Endometrial microvascular endothelial cells (primary cell): ENCODE results near the gene PPP1R7. TPM values are rescaled to one million over a fixed set of nuclear protein-coding genes. Genes with fewer than 3 reads are reported as not detected.
"Not testable (repeated sequence)": the region's sequence is repeated elsewhere in the genome, so short reads cannot be mapped to it uniquely, and the experiment has no call there.

Experiments used
- in situ Hi-C: cut with HindIII; loops from 2 replicates; pipeline ENCODE4 v1.10.0; 2017; ENCODE audit warnings: low sequenced_read_pairs, low pct_unique_long_range_greater_than_20kb; ENCODE audit errors: inconsistent ontology term
- total RNA-seq: library from RNA; depleted of rRNA; stranded (reverse); fragments of >200 nt; gene quantifications from one replicate; pipeline ENCODE4 v1.2.3, GENCODE V29; 2015; ENCODE audit errors: inconsistent ontology term

PPP1R7 gene
- total RNA-seq, 1 donor from 2014 or later, result 83.4 TPM

DNA sequence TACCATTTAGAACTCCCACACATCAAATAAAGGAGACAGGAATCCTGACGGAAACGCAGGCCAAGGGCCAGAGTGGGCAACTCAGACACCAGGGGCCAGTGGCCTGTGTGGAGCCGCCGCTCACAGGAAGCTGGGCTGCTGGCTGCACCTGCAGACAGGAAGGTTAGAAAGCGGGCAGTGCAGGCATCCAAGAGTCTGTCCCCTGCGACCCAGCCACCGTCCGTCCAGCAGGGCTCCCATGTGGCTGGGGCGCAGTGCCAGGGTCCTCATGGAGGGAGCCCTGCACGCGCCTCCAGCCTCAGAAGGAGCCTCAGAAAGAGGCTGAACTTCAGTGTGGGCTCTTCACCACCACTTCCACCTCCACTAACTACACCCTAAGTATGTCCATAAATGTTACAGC, 35.7 kb downstream of the PPP1R7 start:
- in situ Hi-C loops, result no loop called here

DNA sequence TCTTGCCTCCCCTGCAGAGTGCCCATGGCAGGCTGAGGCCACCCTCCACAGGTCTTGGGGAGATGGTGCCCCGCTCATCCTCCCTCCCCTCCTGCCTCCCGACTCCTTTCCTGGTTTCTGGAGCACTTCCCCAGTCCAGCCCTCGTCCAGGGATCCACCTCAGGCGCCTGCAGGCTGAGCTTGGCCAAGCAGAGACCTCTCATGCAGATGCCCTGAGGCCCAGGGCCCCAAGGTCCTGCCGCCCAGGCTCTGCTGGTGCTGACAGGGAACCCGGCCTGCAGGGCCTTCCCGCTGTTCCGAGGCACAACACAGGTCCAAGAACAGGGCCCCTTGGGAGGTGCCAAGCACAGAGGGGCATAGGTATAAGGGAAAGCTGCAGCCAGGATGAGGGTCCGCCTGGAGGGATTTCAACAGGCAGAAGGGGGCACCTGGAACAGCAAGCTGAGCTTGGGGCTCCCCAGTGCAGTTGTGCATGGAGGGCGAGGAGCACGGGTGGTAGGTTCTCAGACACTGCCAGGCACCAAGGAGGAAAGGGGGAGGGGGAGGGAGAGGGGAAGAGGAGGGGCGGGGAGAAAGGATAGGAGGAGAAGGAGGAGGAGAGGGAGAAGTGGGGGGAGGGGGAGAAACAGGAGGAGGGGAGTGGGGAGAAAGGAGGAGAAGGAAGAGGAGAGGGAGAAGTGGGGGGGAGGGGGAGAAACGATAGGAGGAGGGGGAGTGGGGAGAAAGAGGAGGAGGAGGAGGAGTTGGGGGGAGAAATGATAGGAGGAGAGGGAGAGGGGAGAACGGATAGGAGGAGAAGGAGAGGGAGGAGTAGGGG, 37.0 kb downstream of the PPP1R7 start:
- in situ Hi-C loops, result no loop called here

DNA sequence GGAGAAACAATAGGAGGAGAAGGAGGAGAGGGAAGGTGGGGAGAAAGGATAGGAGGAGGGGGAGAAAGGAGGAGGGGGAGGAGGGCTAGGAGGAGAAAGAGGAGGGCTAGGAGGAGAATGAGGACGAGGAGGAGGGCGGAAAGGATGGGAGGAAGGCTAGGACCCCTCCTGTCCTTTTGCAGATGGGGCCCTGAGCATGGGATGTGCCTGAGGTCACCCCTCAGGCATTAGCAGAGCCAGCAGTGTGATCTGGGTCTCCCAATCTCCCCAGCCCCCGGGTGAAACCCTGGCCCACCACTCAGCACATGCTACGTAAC, 37.6 kb downstream of the PPP1R7 start:
- in situ Hi-C loops, result no loop called here

DNA sequence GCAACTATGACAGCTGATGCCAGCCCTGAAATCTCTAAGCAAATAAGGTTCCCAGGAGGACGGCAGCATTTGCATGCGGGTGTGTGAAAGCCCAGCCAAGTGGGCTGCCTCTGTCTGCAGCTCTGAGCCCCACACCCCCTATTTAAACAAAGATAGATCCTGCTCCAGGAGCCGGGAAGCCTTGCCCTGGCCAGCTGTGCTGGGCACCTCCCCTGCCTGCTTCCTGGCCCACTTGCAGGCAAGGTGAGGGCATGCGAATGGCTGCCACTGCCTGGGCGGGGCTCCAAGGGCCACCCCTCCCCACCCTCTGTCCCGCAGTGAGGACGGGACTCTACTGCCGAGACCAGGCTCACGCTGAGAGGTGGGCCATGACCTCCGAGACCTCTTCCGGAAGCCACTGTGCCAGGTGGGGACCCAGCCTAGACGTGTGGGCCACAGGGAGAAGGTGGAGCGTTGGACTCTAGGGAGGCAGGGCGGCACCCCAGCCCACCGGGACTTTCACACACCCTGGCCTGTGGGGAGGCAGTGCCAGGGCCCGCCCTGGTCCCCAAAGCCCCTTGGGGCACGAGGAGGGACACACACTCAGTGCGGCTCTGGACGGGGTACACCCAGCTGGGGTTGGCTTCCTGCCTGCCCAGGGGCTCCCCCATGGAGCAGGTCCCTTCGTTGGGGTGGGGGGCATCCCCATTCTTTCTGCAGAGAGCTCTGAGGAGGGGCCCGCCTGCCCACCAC, 38.3 kb downstream of the PPP1R7 start, which contains the start of gene ANO7:
TSS of gene ANO7 (plus strand) at position 317 of the 732 bp plus-strand sequence. CDS start 1,387 bp downstream, outside the sequence.
- in situ Hi-C loops, result no loop called here

DNA sequence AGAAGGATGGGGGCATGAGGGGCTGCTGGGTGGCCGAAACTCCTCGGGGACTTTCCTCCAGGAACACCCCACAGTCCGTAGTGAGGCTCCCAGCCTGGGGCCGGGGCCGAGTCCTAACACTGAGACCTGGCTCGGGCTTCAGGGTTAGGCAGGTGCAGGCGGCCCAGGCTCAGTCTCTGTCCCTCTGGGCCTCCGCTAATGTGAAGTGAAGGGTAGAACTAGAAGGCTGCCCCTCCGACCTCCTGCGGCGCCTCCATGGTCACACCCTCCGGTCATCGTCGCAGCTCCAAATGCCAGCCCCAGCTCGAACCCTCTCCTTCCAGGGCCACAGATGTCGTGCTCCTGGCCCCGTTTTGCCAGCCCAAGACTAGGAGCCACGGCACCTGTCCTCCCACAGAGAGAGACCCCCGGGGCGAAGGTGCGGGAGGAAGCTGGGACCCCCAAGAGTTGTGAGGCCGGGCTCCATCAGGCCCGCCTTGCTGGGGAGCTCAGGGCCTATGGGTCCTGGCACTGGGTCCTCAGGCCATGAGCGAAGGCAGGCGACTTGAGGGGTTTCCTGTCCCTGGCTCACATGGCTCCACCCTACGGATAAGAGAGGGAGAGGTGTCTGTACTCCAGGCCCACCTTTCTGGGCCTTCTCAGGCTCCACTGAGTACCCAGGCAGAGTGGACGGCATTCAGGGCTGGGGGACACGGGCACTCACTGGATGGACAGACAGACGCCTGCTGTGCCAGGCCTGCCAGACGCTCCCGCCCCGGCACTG, 39.0 kb downstream of the PPP1R7 start:
- in situ Hi-C loops, result no loop called here

DNA sequence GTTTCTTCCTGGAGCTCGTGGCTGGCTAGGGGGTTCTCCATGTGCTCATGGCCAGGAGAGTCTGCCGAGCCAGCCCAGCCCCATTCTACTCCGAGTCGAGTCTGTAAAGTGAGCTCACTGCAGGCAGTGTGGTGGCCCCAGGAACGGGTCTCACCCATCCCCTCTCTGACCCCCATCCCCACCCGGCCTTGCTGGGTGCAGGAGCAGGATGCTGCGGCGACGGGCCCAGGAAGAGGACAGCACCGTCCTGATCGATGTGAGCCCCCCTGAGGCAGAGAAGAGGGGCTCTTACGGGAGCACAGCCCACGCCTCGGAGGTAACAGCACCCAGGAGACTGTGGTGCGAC, 39.6 kb downstream of the PPP1R7 start:
- in situ Hi-C loops, result no loop called here

DNA sequence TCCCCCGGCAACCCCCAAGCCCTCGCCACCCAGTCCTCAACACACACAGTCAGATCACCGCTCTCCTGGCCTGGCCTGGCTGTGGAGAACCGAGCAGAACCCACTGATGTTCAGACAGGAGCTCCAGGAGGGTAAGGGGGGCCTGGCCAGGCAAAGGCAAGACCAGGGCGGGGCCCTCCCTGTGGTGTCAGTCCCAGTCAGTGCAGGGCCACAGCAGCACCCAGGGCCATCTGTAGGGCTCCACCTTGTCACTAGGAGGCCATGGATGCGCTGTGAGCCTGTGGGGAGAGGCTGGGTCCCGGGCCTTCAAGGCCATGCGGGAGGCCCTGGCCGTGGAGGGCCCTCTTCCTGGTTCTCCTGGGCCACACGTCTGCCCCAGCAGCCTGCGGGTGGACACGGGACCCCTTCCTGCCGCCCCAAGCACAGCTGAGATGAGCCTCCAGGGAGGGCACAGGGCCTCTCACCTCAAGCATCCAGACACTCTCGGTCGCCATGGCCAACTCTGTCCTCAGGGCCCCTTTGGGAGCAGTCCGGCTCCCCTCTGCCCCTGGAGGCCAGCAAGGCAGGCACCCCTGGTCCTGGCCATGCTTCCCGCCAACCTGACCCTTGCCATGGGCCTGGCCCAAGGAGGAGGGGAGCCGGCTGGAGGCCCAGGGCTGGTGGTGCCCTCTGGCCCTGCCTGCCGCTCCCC, 40.2 kb downstream of the PPP1R7 start:
- in situ Hi-C loops, result no loop called here

DNA sequence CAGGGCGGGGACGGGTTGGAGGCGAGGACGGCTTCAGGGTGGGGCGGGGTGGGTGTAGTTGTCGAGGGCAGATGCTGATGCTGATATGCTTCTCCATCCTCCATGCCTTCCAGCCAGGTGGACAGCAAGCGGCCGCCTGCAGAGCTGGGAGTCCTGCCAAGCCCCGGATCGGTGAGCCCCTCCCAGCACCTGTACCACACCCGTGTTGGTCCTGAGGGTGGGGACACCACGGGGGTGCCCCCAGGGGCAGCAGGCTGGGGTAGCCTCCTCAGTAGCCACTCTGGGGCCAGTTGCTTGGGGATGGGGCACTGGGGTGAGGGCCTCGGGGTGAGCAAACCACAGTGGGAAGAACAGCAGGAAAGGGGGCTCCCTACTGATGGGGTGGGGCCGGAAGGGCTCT, 40.8 kb downstream of the PPP1R7 start:
- in situ Hi-C loops, result no loop called here

DNA sequence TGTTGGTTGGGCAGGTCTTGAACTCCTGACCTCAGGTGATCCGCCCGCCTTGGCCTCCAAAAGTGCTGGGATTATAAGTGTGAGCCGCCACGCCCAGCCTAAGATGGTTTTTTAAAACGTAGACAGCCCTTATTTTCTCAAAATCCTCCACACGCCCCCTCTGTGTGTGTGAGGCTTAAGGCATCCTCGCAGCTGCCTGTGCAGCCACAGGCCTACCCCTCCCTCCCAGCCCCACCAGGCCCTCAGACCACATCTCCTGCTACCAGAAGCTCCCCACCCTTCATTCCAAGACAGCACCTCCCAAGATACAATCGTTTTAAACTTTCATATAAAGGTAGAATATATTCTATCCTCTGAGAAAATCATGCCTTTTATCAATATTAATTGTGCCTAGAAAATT, 43.0 kb downstream of the PPP1R7 start:
- in situ Hi-C loops, result no loop called here

DNA sequence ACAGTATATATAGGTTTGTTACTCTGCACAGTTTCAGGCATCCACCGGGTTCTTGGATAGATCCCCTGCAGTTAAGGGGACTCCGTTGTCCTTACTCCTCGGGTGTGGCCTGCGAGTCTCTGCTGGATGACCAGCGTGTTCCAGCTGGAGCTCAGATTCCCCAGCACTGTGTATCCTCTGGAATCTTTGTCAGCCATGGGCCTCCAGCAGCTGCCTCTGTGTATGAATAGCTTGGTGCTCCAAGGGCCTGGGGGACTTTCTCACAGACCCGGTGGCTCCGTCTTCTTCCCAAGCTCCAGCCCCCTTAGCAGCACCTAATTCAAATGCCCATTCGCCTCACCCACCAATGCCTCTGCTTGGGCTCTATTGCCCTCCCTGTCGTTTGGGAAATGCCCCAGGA, 44.5 kb downstream of the PPP1R7 start:
- in situ Hi-C loops, result no loop called here

DNA sequence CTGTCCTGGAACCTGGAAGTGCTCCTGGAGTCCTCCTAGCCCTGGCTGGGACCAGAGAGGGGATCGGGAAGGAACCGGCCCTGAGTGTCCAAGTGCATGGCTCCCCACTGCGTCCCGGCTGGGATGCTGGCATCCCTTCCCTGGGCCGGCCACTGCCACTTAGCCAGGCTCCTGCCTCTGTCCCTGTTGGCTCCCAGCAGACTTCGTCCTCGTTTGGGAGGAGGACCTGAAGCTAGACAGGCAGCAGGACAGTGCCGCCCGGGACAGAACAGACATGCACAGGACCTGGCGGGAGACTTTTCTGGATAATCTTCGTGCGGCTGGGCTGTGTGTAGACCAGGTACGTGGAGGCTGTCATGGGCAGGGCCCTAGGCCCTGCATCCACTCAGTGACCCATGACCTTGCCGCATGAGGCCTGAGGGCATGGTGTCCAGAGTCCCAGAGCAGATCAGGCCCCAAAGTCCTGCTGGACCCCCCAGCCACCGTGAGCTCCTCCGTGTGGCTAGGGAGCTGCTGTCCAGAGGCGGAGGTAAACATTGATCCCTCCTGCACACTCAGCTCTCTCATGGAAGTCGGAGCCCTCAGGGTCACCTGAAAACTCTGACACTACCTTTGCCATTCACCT, 45.4 kb downstream of the PPP1R7 start:
- in situ Hi-C loops, result no loop called here

DNA sequence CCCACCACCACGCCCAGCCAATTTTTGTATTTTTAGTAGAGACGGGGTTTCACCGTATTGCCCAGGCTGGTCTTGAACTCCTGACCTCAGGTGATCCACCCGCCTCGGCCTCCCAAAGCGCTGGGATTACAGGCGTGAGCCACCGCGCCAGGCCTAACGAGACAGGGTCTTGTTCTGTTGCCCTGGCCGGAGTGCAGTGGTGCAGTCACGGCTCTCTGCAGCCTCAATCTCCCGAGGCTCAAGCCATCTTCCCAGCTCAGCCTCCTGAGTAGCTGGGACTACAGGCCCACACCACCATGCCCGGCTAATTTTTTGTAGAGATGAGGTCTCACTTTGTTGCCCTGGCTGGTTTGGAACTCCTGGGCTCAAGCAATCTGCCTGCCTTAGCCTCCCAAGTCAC, 47.0 kb downstream of the PPP1R7 start:
- in situ Hi-C loops, result not testable (repeated sequence)

DNA sequence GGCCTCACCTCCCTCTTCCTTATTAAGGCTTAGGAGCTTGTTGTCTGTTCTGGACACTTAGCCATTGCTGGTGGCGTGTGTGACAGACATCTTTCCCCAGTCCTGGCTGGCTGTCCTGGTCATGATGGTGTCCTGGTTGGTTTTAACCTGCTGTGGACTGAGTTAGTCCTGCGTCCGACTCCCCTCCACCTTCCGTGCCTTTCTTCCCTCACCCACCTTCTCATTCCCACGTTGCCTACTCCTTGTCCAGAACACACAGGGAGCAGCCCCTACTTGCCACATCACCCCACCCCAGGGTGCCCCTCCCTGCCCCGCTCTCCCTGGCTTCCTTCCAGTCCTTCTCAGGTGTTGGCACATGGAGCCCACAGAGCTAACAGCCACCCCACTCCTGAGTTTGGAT, 47.7 kb downstream of the PPP1R7 start:
- in situ Hi-C loops, result no loop called here

DNA sequence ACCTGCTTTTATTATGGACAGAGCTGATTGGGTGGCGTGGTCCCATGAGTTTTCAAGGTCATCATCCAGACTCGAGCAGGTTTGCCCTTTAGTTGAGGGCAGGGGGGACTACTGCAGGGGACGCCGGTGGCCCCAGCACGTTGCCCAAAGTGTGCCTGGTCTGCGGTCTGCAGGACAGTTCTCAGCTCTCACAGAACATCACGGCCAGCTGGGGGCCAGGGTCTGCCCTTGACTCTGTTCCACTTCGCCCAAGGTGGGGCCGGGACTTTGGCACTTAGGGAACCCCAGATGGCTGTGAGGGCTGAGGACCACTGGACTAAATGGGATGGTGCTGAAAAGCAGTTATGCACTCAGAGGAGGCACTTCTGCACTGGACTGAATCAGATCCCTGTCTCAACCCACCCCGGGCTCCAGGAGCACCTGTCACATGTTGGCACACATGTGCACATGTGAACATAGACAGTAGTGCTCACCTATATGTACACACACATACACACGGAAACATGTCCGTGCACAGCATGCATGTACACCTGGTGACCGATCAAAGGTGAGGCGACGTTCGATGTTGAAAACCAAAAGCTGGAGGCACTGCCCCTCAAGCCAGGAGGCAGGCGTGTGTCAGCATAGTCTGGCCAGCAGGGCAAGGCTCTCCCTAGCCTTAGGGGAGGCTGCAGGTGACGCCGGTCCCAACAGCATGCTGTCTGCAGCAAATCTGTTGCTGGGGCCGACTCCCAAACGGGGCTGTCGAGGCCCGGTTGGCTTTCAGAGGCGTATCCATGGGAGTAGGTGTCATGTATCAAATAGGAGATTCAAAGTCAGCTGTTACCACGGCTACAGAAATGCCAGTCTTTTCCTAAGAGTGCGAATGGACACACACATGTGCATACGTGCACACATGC, 48.4 kb downstream of the PPP1R7 start:
- in situ Hi-C loops, result no loop called here

DNA sequence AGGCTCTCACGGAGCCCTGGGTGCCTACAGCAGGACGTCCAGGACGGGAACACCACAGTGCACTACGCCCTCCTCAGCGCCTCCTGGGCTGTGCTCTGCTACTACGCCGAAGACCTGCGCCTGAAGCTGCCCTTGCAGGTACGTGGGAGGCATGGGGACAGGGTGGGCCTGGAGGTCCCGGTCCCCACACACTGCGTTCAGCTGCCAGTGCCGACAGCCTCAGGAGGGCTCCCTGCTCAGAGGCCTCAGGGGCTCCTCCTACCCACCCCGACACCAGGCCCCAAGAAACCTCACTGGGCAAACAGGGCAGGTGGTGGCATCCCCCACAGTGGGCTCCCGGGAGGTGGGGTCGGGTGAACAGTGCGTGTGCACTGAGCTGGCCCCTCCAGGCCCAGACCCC, 49.0 kb downstream of the PPP1R7 start:
- in situ Hi-C loops, result no loop called here

DNA sequence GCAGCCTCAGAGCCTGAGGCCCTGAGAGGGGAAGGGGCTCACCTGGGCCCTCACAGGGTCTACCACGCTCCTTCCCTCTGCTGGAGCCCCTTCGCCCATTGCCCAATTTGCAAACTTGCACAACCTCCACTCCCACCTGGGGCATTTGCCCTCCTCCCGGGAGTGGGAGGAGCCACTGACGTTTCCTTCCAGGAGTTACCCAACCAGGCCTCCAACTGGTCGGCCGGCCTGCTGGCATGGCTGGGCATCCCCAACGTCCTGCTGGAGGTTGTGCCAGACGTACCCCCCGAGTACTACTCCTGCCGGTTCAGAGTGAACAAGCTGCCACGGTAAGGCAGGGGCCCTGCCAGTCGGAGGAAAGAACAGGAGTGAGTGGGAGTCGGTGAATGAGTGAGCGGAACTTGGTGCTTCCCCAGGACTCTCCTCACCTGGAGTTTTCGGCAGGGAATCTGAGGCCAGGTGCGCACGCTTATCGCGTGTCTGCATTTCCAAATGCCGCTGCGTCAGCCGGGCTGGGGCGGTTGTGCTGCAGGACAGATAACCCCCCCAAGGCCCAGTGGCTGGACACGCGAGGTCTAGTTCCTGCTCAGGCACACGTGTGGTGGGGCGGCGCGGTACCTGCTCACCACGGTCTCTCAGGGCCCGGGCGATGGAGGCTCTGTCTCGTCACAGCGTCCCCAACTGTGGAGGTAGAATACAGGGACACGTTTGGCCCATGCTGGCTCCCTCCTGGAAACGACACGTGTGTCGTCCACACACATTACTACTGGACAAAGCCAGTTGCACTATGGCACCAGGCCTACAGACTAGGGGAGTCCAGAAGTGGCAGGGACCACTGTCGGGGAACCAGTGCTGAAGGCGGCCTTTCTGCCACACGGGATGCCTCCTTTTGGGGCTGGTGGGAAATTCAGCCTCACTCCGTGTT, 49.9 kb downstream of the PPP1R7 start:
- in situ Hi-C loops, result no loop called here

DNA sequence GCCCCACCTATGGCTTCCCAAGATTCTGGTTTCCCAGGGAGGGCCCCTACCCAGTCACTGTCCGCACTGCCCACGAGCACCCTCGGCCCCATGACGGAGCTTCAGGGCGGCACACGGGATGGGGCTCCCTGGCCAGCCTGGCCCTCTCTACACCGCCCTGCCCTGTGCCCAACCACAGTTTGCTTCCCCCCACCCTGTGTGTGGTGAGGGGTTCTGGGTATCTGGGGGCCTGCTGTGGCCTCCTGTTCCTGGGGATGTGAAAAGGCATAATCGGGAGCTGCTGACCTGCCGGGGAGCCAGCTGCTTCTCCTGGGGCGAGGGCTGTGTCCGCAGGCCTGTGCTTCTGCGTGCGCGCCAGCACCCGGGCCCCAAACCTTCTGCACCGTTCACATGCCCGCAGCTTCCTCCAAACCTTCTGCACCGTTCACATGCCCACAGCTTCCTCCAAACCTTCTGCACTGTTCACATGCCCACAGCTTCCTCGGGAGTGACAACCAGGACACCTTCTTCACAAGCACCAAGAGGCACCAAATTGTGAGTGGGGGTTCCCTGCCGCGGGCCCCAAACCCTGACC, 50.6 kb downstream of the PPP1R7 start:
- in situ Hi-C loops, result no loop called here
